ENCODE data around the gene CDHR2. TPM values are rescaled to one million over a fixed set of nuclear protein-coding genes. Genes with fewer than 3 reads are reported as not detected.

CDHR2 gene
- total RNA-seq, 1 experiment from 2014 or later, result not detected

GRCh38 chr5:176630681-176631222, 81.6 kb downstream of the CDHR2 start:
- DNase-seq (ENCODE audit: extremely low read depth, low read depth), result no peak

- no peak for DNase-seq (ENCODE audit: extremely low read depth, low read depth)
These were observed 82.5 kb downstream of the CDHR2 start for GRCh38 chr5:176631383-176632200.

- DNase-seq (ENCODE audit: extremely low read depth, low read depth), result no peak
These were observed 83.6 kb downstream of the CDHR2 start for GRCh38 chr5:176632745-176633144.

- DNase-seq (ENCODE audit: extremely low read depth, low read depth), result no peak
These were observed 84.5 kb downstream of the CDHR2 start for GRCh38 chr5:176633598-176633997.

GRCh38 chr5:176636426-176636825, 87.3 kb downstream of the CDHR2 start:
- DNase-seq (ENCODE audit: extremely low read depth, low read depth), result no peak

- no peak for DNase-seq (ENCODE audit: extremely low read depth, low read depth)
These were observed 88.4 kb downstream of the CDHR2 start for GRCh38 chr5:176637556-176637955.

- no peak for DNase-seq (ENCODE audit: extremely low read depth, low read depth)
These were observed 89.3 kb downstream of the CDHR2 start for GRCh38 chr5:176638437-176638836.

GRCh38 chr5:176639208-176639607, 90.1 kb downstream of the CDHR2 start:
- no peak for DNase-seq (ENCODE audit: extremely low read depth, low read depth)

- DNase-seq (ENCODE audit: extremely low read depth, low read depth), result no peak
These were observed 90.8 kb downstream of the CDHR2 start for GRCh38 chr5:176639981-176640380.

- DNase-seq (ENCODE audit: extremely low read depth, low read depth), result no peak
These were observed 91.5 kb downstream of the CDHR2 start for GRCh38 chr5:176640616-176641015.

GRCh38 chr5:176642675-176643490, 93.7 kb downstream of the CDHR2 start:
- DNase-seq (ENCODE audit: extremely low read depth, low read depth), result no peak

GRCh38 chr5:176643491-176644219, 94.5 kb downstream of the CDHR2 start:
- no peak for DNase-seq (ENCODE audit: extremely low read depth, low read depth)

GRCh38 chr5:176644294-176644693, 95.2 kb downstream of the CDHR2 start:
- no peak for DNase-seq (ENCODE audit: extremely low read depth, low read depth)

GRCh38 chr5:176644878-176645670, 95.9 kb downstream of the CDHR2 start:
- DNase-seq (ENCODE audit: extremely low read depth, low read depth), result no peak

Small RNAs within 50 kb of the gene (small RNA-seq; reads per million reads assigned to genes)
- gene MIR4281, result 0 reads per million in 2 experiments
- 0 reads per million in 2 experiments for gene RF00019
- gene RN7SL684P, result 0 reads per million in 2 experiments

Other genes with a start within 250 kb of the CDHR2 start
- 87.9 and 102 TPM in 2 replicates for gene KIAA1191, start 187.6 kb upstream of the CDHR2 start, total RNA-seq (2014; rRNA removed; shearing (Covaris generic))
- gene ARL10, start 183.9 kb upstream of the CDHR2 start, total RNA-seq (2014; rRNA removed; shearing (Covaris generic)), result not detected in 2 replicates
- gene NOP16, start 160.7 kb upstream of the CDHR2 start, total RNA-seq (2014; rRNA removed; shearing (Covaris generic)), result 40.8 and 49.4 TPM in 2 replicates
- gene HIGD2A, start 160.6 kb upstream of the CDHR2 start, total RNA-seq (2014; rRNA removed; shearing (Covaris generic)), result 172 and 187 TPM in 2 replicates
- 68.2 and 76.0 TPM in 2 replicates for gene CLTB, start 132.8 kb upstream of the CDHR2 start, total RNA-seq (2014; rRNA removed; shearing (Covaris generic))
- 60.4 and 72.4 TPM in 2 replicates for gene FAF2, start 101.0 kb upstream of the CDHR2 start, total RNA-seq (2014; rRNA removed; shearing (Covaris generic))
- 21.6 and 24.5 TPM in 2 replicates for gene RNF44, start 11.9 kb upstream of the CDHR2 start, total RNA-seq (2014; rRNA removed; shearing (Covaris generic))
- 1.5 and 2.0 TPM in 2 replicates for gene GPRIN1, start 60.8 kb downstream of the CDHR2 start, total RNA-seq (2014; rRNA removed; shearing (Covaris generic))
- 0.10 TPM in 1 of 2 replicates, not detected in the other for gene SNCB, start 81.2 kb downstream of the CDHR2 start, total RNA-seq (2014; rRNA removed; shearing (Covaris generic))
- gene EIF4E1B, start 81.3 kb downstream of the CDHR2 start, total RNA-seq (2014; rRNA removed; shearing (Covaris generic)), result not detected in 2 replicates
- 25.0 and 33.8 TPM in 2 replicates for gene TSPAN17, start 98.1 kb downstream of the CDHR2 start, total RNA-seq (2014; rRNA removed; shearing (Covaris generic))